Sigmoid colon (tissue), 7 donors: ENCODE measurements around the gene CEP128. TPM values are rescaled to one million over a fixed set of nuclear protein-coding genes. Genes with fewer than 3 reads are reported as not detected.

Source experiments
- DNase-seq: peaks from one replicate; pipeline ENCODE4 v3.0.0-alpha.2; 2019
- H3K27ac ChIP-seq, 4 donors: fragments of 200-600 bp; sonication (generic); one replicate each; pipeline ENCODE4 v1.5.1; 2016 to 2019; ENCODE audit warnings: mild to moderate bottlenecking in 1 of 4
- H3K27me3 ChIP-seq, 3 donors: fragments of 200-600 bp; sonication (generic); one replicate each; pipeline ENCODE4 v1.5.1; 2019; ENCODE audit warnings: mild to moderate bottlenecking in 1 of 3
- H3K36me3 ChIP-seq, 4 donors: fragments of 200-600 bp; sonication (generic); one replicate each; pipeline ENCODE4 v1.5.1; 2016 to 2019
- H3K4me1 ChIP-seq, 4 donors: fragments of 200-600 bp; sonication (generic); one replicate each; pipeline ENCODE4 v1.5.1; 2017 to 2019
- H3K4me3 ChIP-seq, 4 donors: fragments of 200-600 bp; sonication (generic); one replicate each; pipeline ENCODE4 v1.5.1; 2017 to 2019; ENCODE audit warnings: mild to moderate bottlenecking in 2 of 4, moderate library complexity in 1 of 4
- H3K9me3 ChIP-seq, 4 donors: fragments of 200-600 bp in 3 of 4; sonication (generic) in 3 of 4; one replicate each; pipeline versions ENCODE4 v1.5.1 to v1.6.1; 2013 to 2019
- EP300 ChIP-seq, 4 donors: sonication (generic); formaldehyde crosslinking; IDR thresholded peaks; one replicate each; pipeline ENCODE4 v1.6.1; 2017; ENCODE audit warnings: antibody characterized with exemption in 4 of 4
- POLR2A ChIP-seq, 2 donors: fragments of 450-650 bp; IDR thresholded peaks; one replicate each; pipeline ENCODE4 v1.6.1; 2016; ENCODE audit warnings: antibody characterized with exemption in 2 of 2, mild to moderate bottlenecking in 2 of 2, moderate library complexity in 2 of 2
- POLR2AphosphoS5 ChIP-seq, 4 donors: sonication (generic); formaldehyde crosslinking; IDR thresholded peaks; one replicate each; pipeline ENCODE4 v1.6.1; 2017; ENCODE audit warnings: antibody characterized with exemption in 4 of 4
- WGBS, 2 donors: extraction: QIAGEN DNeasy Blood & Tissue Kit; methylation state at CpG; one replicate each; pipeline ENCODE4 v1.1.7; 2013; 5-methylcytosine and 5-hydroxymethylcytosine counted together
- intact Hi-C: fragments of 100-400 bp; cut with DNase I; formaldehyde crosslinking; loops from one replicate; pipeline ENCODE4 v1.15.1; 2023
- polyA plus RNA-seq, 3 donors: library from polyadenylated mRNA; stranded (reverse); fragments of 200-250 nt; gene quantifications; one replicate each; pipeline ENCODE4 v1.2.3, GENCODE V29; 2013
- total RNA-seq, 4 donors: library from RNA; depleted of rRNA; stranded (reverse); fragments of >200 nt; gene quantifications; one replicate each; pipeline ENCODE4 v1.1.0, GENCODE V29; 2016
- TF ChIP-seq, protein P1 (sequence below), 4 experiments: fragments of 450-650 bp in 3 of 4; fragments of 200-600 bp in 1 of 4; IDR thresholded peaks; one replicate each; pipeline ENCODE4 v1.5.1; 2016 to 2019; ENCODE audit warnings: antibody characterized with exemption in 4 of 4, mild to moderate bottlenecking in 3 of 4, moderate library complexity in 2 of 4
- donor health status: healthy with polysubstance abuse.
- donor health status: Bipolar disorder and iron deficiency.
- donor health status: healthy.

Gene CEP128
- total and polyA plus RNA-seq, 7 donors: 0.60 to 16.6 (median 8.3) TPM

DNA sequence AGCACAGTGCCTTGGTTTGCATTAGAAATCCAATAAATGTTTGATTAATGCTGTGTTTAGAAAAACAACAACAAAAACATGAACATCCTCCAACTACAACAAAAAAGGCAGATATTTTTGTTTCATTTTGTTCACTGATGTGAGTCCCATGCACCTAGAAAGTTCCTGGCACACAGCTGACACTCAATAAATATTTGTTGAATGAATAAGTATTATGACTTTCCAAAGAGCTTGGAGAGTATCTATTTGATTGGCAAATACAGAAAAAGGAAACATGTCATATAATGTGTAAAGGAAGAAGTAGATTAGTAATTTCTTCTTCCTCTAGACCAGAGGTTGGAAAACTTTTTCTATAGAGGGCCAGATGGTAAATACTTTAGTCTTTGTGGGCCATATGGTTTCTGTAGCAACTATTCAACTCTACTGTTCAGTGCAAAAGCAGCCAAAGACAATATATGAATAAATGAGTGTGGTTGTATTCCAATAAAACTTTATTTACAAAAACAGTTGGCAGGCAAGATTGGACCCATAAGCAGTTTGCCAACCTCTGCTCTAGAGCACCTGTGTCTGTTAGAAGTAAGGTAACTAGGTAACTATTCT, 417.9 kb downstream of the CEP128 start:
- no peak for DNase-seq
- Histone ChIP-seq H3K4me3 (no peak overlapping the region), H3K36me3 (no peaks in the 10 kb centered on the region), H3K27me3 (no peaks in the 10 kb centered on the region), H3K4me1 (no peaks in the 10 kb centered on the region), H3K9me3 (no peaks in the 10 kb centered on the region), H3K27ac (no peak overlapping the region)
- no peak for TF ChIP-seq POLR2AphosphoS5 (IDR thresholded peaks at IDR 0.05)
- no peak for TF ChIP-seq EP300 (IDR thresholded peaks at IDR 0.05)
- no peak for TF ChIP-seq POLR2A (IDR thresholded peaks at IDR 0.05)
- TF ChIP-seq, protein P1, sequence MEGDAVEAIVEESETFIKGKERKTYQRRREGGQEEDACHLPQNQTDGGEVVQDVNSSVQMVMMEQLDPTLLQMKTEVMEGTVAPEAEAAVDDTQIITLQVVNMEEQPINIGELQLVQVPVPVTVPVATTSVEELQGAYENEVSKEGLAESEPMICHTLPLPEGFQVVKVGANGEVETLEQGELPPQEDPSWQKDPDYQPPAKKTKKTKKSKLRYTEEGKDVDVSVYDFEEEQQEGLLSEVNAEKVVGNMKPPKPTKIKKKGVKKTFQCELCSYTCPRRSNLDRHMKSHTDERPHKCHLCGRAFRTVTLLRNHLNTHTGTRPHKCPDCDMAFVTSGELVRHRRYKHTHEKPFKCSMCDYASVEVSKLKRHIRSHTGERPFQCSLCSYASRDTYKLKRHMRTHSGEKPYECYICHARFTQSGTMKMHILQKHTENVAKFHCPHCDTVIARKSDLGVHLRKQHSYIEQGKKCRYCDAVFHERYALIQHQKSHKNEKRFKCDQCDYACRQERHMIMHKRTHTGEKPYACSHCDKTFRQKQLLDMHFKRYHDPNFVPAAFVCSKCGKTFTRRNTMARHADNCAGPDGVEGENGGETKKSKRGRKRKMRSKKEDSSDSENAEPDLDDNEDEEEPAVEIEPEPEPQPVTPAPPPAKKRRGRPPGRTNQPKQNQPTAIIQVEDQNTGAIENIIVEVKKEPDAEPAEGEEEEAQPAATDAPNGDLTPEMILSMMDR (IDR thresholded peaks at IDR 0.05): no peak
- intact Hi-C loops: no loop called here

DNA sequence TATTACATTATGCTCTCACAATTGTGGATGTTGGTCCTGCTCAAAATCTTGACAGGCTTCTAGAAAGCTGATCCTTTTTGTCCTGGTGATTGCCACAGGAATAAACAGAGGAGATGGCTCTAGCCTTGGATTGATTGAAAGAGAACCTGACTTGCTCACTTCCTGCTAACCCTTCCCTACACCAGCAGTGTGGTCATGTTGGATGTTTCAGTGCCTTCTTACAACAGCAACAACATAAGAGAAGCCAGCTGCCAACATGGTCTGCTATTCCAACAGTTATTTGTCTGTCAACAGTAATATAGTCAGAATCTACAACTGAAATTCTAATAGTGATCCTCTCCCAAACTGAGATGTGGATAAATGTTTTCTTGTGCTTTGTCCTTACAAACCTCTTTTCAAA, 418.6 kb downstream of the CEP128 start:
- intact Hi-C loops: no loop called here
- no peak for TF ChIP-seq POLR2AphosphoS5 (IDR thresholded peaks at IDR 0.05)
- no peak for TF ChIP-seq POLR2A (IDR thresholded peaks at IDR 0.05)
- TF ChIP-seq, protein P1 (IDR thresholded peaks at IDR 0.05): no peak
- TF ChIP-seq EP300 (IDR thresholded peaks at IDR 0.05): no peak
- Histone ChIP-seq H3K36me3 (no peaks in the 10 kb centered on the region), H3K27ac (no peak overlapping the region), H3K27me3 (no peaks in the 10 kb centered on the region), H3K9me3 (no peaks in the 10 kb centered on the region), H3K4me1 (no peaks in the 10 kb centered on the region), H3K4me3 (no peak overlapping the region)
- DNase-seq: no peak

DNA sequence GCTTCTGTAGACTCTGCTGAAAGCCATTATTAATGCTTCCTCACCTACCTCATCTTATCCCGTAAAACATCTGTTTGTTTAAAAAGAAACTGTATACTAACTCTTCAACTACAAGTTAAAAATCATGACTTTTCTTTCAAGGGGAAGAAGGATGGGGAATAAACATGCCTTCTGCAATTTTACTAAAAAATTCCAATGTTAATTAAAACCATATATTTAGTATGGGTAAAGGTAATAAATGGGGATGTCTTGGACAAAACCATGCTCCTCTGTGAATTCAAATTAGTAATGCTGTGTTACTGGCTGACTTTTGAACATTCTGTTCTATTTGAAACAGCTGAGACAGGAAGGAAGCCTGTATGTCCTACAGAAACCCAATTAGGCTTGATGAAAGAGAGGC, 419.1 kb downstream of the CEP128 start:
- no peak overlapping the region for H3K4me3 ChIP-seq
- no peak overlapping the region for H3K27ac ChIP-seq
- H3K4me1 ChIP-seq: no peaks in the 10 kb centered on the region
- WGBS, 2 donors: 76 to 81% methylated on average over 1 of the region's 1 CpG
- intact Hi-C loops: no loop called here
- H3K9me3 ChIP-seq: no peaks in the 10 kb centered on the region
- H3K27me3 ChIP-seq: no peaks in the 10 kb centered on the region
- TF ChIP-seq EP300 (IDR thresholded peaks at IDR 0.05) (no peak), POLR2A (IDR thresholded peaks at IDR 0.05) (no peak), POLR2AphosphoS5 (IDR thresholded peaks at IDR 0.05) (no peak)
- TF ChIP-seq, protein P1 (IDR thresholded peaks at IDR 0.05): no peak
- DNase-seq: no peak
- no peaks in the 10 kb centered on the region for H3K36me3 ChIP-seq

DNA sequence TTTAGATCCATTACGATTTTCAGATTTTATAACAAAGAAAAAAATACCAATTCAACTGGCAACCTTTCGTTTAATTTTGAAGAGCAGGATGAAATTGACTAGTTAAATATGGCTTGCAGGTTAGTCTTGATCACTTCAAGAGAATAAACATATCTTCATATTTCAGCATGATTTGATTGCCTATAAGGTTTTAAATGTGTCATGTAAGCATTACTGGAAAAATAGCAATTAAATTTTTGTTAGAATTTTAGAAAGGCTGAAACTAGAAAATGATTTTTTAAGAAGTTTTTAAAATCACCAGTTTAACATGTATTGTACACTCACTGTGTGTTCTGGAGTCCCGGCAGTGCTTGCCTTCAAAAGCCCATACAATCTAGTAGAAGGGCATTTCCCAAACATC, 420.1 kb downstream of the CEP128 start:
- Histone ChIP-seq H3K4me1 (no peaks in the 10 kb centered on the region), H3K27ac (no peak overlapping the region), H3K36me3 (no peaks in the 10 kb centered on the region), H3K27me3 (no peaks in the 10 kb centered on the region), H3K9me3 (no peaks in the 10 kb centered on the region), H3K4me3 (no peak overlapping the region)
- 96% methylated on average over 3 of the region's 3 CpGs for WGBS, 2 donors
- DNase-seq: no peak
- intact Hi-C loops: no loop called here
- TF ChIP-seq POLR2A (IDR thresholded peaks at IDR 0.05): no peak
- TF ChIP-seq POLR2AphosphoS5 (IDR thresholded peaks at IDR 0.05): no peak
- TF ChIP-seq EP300 (IDR thresholded peaks at IDR 0.05): no peak
- TF ChIP-seq, protein P1 (IDR thresholded peaks at IDR 0.05): no peak

DNA sequence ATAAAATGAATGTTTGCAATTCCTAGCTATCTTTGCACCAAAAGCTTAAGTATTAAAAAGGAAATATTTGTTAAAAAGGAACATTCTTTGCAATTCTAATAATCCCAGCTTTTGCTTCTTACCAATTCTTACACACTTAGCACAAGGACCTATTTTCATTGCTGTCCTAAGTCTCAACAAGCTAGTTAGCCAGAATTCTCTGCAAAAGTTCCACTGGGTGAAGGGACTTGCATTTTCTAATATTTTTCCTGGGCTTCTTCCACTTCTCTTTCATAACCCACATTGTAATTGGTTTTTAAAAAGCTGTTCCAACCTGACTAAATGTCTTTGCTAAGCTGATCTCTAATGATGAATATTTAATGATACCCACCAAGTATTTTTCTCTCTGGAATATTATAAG, 422.5 kb downstream of the CEP128 start:
- no peak for DNase-seq
- Histone ChIP-seq H3K4me1 (no peaks in the 10 kb centered on the region), H3K36me3 (no peaks in the 10 kb centered on the region), H3K27me3 (no peaks in the 10 kb centered on the region), H3K27ac (no peak overlapping the region), H3K9me3 (no peaks in the 10 kb centered on the region), H3K4me3 (no peak overlapping the region)
- TF ChIP-seq, protein P1 (IDR thresholded peaks at IDR 0.05): no peak
- TF ChIP-seq EP300 (IDR thresholded peaks at IDR 0.05) (no peak), POLR2A (IDR thresholded peaks at IDR 0.05) (no peak), POLR2AphosphoS5 (IDR thresholded peaks at IDR 0.05) (no peak)
- intact Hi-C loops: no loop called here
